T-helper 22 cell (primary cell): Measurements from ENCODE around the gene PWWP2A.
"Not testable (repeated sequence)": the region's sequence is repeated elsewhere in the genome, so short reads cannot be mapped to it uniquely, and the experiment has no call there.

ENCODE experiments used
- DNase-seq: peaks from one replicate; pipeline ENCODE4 v3.0.0-alpha.2; 2020; ENCODE audit warnings: low read depth

The PWWP2A gene

GRCh38 chr5:160076997-160077396 is 42.3 kb downstream of the PWWP2A start:
- DNase-seq, result no peak

- no peak for DNase-seq
Measured at GRCh38 chr5:160075073-160075472, 44.2 kb downstream of the PWWP2A start.

GRCh38 chr5:160071916-160072315 is 47.3 kb downstream of the PWWP2A start:
- DNase-seq, result no peak

- DNase-seq, result no peak
Measured at GRCh38 chr5:160071516-160071915, 47.7 kb downstream of the PWWP2A start.

DNA sequence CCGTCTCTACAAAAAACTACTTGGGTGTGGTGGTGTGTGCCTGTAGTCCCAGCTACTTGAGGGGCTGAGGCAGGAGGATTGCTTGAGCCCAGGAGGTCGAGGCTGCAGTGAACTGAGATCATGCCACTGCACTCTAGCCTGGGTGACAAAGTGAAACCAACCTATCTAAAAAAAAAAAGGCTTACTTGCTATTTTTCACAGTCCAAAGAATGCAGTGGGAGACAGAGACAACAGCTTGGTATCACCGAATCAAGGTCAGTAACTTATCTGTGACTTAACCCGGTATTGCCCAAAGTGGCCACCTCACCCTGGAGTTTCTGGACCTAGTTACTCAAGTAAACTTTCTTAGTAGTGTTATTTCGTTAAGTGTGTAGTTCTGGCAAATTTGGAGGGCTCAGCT is 50.1 kb downstream of the PWWP2A start:
- DNase-seq, result not testable (repeated sequence)

DNA sequence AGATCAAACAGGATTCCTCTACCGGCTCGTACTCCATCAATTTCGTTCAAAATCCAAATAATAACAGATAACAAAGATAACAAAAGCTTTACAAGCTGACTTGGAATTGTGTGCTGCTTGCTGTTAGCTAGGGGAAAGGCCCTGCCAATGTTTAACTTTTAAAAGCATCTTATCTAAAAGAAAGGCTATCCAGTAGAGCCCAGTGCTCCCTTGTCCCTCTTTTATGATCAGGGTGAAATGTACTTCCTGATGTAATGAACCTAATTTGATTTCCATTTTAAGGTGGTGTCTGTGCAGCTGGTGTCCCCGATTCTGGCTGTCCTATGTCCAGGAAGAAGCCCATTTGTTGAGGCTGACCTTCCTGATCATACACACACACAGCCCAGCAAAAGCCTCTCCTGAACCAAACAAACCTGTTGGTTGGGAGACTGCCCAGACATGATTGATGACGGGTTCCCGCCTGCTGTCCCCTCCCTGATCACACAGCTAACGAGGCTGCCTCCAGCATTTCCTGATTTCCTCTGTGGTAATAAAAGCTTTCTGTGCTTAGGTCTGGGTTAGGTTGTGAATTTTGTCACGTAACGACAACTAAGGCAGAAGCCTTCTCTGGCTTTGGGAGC is 54.1 kb downstream of the PWWP2A start:
- DNase-seq, result no peak

GRCh38 chr5:160064417-160064810 is 54.8 kb downstream of the PWWP2A start:
- no peak for DNase-seq

GRCh38 chr5:160061770-160062169 is 57.5 kb downstream of the PWWP2A start:
- no peak for DNase-seq

DNA sequence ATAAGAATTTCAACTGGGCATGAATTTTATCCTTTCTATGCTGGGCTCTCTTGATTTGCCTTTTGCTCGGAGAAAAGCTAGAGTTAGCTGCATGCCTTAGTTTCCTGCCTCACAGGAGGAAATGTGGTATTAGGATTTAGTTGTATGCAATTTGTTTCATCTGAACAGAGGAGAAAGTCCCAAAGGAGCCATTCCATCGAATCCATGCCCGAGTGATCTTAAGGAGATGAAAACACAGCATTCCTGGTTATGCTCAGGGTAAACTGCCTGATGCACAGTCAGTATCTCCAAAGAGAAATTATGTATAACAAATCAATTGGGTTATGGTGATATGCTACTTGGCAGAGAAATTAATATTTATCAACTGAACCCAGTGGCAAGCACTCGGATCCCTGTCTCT is 59.2 kb downstream of the PWWP2A start:
- DNase-seq, result no peak

DNA sequence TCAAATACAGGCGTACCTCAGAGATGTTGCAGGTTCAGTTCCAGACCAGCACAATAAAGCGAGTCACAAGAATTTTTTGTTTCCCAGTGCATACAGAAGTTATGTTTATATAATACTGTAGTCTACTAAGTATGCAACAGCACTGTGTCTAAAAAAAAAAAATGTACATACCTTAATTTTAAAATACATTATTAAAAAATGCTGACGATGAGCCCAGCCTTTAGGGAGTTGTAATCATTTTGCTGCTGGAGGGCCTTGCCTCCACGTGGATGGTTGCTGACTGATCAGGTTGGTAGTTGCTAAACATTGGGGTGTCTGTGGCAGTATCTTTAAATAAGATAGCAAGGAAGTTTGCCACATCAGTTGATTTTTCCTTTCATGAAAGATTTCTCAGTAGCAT is 62.0 kb downstream of the PWWP2A start:
- DNase-seq, result no peak

- no peak for DNase-seq
Measured at GRCh38 chr5:160054831-160055230, 64.4 kb downstream of the PWWP2A start.

- DNase-seq, result no peak
Measured at GRCh38 chr5:160054047-160054446, 65.2 kb downstream of the PWWP2A start.

GRCh38 chr5:160049099-160049498 is 70.2 kb downstream of the PWWP2A start:
- DNase-seq, result no peak

GRCh38 chr5:160048131-160048530 is 71.1 kb downstream of the PWWP2A start:
- DNase-seq, result no peak

DNA sequence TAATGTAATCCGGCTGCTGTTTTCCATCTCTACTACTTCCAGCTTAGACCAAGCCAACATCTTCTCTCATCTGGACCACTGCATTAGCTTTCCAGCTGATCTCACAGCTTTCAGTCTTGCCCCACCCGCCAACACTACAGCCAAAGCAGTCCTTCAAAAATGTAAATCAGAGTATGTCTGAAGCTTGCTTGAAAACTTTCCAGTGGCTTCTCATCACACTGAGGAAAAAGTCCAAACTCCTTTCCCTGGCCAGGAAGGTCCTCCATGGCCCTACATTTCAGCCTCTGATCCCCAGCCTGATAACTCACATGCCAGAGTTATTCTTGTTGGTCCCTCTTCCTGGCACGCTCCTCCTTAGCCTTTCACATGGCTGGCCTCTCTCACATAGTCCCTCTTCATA is 71.8 kb downstream of the PWWP2A start:
- no peak for DNase-seq

DNA sequence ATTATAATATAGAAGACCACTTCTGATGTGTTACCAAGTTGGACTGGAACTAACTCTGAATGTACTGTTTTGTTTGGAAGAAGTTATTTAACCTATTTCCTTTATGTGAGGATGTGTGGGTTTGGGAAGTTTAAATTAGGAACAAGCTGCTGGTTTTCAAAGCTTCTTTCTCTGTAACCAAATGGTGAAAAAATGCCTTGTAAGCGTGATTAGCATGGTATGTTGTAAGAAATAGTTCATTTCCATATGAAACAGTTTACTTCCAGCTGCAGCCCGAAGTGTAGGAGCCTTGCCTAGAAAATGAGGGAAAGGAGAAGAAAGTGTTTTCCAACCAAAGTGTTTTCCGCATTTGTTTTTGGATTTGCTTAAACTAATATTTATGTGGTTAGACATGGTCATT is 74.3 kb downstream of the PWWP2A start:
- DNase-seq, result no peak

GRCh38 chr5:160044391-160044804 is 74.9 kb downstream of the PWWP2A start:
- no peak for DNase-seq

- no peak for DNase-seq
Measured at GRCh38 chr5:160042671-160043070, 76.6 kb downstream of the PWWP2A start.
